NCI-H82 treated with DMSO at 0.1 percent for 48 hours (cell line): ENCODE data around the gene C1orf174.
"Not testable (repeated sequence)": the region's sequence is repeated elsewhere in the genome, so short reads cannot be mapped to it uniquely, and the experiment has no call there.

Experiments used
- DNase-seq: peaks from one replicate; lab custom pipeline; 2025; ENCODE audit not compliant: unreplicated experiment; lab: John Stamatoyannopoulos, UW

The C1orf174 gene

GRCh38 chr1:3926956-3927355, 26.9 kb upstream of the C1orf174 start:
- DNase-seq: no peak

DNA sequence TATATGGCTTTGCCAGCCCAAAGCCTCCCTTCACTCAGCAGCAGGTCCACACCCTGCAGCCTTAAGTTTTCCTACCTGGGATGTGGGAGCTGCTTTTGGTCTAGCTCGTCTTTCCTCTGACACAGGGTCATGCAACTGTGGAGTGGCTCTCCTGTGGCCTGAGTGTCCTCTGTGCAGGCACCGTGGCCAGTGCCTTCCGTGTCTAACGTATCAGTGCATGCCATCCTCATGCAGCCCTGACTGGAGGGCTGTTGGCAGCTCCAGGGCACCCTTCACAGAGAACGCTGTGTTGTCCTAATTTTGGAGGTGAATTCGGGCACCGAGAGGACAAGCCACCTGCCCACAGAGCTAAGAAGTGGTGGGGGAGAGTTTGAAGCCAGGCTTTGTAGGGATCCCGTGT, 25.7 kb upstream of the C1orf174 start:
- DNase-seq: no peak

DNA sequence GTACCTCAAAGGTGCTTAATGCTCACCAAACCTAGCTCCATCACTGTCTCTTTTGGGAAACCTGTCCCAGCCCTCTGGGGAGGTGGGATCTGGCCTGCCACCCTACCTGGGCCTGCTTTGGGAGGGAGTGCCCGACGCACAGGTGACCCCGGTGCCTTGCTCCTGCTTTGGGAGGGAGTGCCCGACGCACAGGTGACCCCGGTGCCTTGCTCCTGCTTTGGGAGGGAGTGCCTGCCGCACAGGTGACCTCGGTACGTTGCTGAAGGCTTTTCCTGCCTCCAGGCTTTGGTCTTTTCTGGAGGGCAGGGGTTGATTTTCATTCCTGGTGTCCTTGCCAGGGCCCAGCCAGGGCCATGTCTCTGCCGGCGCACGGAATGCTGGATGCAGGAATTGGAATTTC, 25.2 kb upstream of the C1orf174 start:
- DNase-seq: no peak

DNA sequence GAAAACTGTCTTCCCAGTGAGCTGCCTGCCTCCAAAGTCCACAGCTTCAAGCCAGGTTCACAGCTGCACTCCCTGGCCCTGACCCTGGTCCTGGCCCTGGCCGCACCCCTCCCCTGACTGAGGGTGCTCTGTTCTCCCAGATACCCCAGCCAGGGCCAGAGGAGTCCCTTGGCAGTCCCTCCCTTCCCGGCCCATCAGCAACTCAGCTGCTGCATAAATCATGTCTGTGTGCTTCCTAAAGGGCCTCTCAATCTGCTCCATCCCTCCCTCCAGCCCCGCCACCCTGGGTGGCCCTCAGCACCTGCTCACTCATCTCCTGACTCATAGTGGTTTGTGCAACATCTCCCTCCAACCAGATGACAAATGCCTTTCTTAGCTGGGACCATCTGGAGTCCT, 24.8 kb upstream of the C1orf174 start:
- DNase-seq: peak; percentile 58

DNA sequence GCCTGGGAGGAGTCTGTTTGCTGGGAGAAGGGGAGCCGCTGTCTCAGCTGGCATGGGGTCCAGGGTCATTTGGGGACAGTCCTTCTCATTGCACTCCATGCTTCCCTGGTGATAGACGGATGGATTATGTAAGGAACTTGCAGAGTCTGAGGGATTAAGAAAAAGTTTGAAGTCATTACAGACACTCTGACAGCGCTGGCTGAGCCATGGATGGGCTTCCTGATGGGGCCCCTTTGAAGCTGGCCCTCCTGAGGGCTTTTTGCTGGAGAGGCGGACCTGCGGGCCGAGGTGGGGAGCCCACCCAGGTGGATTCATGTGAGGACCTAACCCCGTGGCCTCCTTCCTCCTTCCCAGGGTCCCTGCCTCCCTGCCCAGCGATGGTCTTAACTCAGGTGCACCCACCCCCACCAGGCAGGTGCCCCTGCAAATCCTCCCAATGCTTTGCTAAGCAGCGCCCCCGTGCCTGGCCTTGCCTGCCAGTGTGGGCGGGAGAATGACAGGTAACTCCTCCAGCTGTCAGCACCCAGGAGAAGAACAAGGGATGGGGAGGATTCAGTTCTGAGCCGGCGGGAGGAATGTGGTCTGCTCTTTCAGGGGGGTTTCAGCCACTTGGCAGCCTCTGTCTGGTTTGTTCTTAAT, 24.2 kb upstream of the C1orf174 start:
- DNase-seq: no peak

GRCh38 chr1:3923378-3924185, 23.5 kb upstream of the C1orf174 start:
- DNase-seq: peak; percentile 68

DNA sequence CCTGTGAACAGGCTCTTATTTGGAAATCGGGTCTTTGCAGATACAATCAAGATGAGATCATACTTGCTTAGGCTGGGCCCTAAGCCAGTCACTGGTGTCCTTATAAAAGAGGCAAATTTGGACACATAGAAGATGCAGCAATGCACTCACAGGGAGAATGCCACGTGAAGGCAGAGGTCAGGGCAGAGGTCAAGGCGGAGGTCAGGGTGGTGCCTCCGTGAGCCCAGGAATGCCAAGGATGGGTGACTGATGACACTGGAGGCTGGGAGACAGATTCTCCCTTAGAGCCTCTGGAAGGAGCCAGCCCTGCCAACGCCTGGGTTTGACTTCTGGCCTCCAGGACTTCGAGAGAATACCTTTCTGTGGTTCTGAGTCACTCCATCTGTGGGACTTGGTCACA, 22.8 kb upstream of the C1orf174 start:
- no peak for DNase-seq

- no peak for DNase-seq
These were observed 22.2 kb upstream of the C1orf174 start for GRCh38 chr1:3922201-3922725.

GRCh38 chr1:3921765-3922164, 21.7 kb upstream of the C1orf174 start:
- DNase-seq: no peak

DNA sequence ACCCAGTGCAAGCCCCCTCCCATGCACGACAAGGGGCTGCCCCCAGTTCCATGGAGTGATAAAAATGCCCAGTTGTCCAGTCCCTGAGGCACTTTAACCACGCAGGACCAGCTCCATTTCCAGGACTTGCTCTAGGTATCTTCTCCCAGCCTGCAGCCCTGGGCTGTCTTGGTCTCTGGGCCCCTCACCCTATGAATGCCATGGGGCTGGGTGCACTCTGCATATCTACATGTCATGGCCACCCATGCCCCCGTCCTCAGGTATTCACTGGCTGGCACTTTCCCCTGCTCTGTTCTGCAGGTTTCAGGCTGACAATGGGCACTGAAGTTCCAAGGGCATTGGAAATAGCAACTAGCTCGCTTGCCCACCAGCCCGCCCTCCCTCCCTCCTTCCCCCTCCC, 19.6 kb upstream of the C1orf174 start:
- no peak for DNase-seq

DNA sequence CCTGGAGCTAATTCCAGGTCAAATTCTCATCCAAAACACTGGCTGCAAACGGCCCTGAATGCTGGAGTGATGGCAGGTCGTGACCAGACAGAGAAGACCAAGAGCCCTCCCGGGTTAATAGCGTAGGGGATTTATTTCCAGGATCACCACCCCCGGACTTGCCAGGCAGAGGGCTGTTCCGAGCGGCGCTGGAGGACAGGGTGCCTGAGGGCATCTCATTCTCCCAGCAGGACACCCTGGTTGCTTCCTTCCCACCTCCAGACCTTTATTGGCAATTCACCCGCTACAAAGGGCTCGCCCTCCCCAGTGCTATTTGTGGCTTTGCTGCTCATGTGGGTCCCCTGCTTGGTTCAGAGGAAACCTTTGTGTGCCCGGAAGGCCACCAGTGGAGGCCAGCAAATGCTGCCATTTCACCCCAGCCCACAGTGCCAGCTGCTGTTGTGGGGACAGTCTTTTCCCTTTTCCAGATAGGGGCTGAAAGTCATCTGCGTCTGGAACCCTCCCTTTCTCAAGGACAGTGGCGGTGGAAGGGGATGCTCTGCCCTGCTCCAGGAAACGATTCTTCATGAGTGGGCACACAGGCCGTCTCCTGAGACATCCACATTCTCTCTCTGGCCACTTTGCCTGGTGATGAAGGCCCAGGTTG, 19.0 kb upstream of the C1orf174 start:
- DNase-seq: no peak

DNA sequence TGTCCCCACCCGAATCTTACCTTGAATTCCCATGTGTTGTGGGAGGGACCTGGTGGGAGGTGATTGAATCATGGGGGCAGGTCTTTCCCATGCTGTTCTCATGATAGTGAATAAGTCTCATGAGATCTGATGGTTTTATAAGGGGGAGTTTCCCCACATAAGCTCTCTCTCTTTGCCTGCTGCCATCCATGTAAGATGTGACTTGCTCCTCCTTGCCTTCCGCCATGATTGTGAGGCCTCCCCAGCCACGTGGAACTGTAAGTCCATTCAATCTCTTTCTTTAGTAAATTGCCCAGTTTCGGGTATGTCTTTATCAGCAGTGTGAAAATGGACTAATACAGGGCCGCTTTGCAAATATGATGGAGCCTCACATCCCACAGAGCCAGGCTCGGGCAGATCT, 18.3 kb upstream of the C1orf174 start:
- not testable (repeated sequence) for DNase-seq

DNA sequence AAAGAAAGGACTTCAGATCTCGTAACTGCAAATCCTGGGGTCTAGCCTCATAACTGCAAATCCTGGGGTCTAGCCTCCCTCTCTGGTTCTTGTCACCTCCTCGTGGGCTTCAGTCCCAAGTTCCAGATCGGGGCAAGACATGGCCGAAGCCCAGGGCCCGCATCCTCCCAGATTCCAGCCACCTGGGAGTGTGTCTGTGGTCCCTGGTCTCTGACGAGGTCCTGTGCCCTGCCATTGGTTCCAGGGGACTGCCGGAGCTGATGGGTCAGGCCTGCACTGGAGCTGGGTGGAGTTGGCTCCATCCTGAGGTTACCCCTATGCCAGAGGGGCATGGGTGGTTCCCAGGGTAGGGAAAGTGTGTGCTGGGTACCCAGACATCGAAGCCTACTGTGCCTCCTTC, 17.7 kb upstream of the C1orf174 start:
- DNase-seq: no peak

- no peak for DNase-seq
These were observed 15.6 kb upstream of the C1orf174 start for GRCh38 chr1:3915551-3916121.

DNA sequence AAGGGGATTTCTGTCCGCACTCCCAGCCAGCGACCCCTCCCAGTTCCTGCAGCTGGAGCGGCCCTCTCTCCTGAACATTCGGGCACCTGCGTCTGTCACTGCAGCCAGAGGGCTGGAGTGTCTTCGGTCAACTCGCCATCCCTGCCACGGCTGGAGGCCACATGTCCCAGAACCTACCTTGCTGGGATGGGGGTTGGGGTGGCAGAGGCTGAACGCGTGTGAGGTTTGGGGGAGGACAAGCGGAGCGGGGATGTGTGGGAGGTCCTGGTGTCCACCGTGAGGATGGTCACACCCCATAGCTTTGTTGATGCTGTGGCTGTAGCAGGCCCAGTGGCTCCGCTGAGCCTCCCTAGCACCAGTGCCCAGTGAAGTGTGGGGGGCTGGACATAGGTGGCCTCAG, 14.8 kb upstream of the C1orf174 start:
- DNase-seq: no peak

GRCh38 chr1:3914331-3914851, 14.3 kb upstream of the C1orf174 start:
- DNase-seq: no peak

DNA sequence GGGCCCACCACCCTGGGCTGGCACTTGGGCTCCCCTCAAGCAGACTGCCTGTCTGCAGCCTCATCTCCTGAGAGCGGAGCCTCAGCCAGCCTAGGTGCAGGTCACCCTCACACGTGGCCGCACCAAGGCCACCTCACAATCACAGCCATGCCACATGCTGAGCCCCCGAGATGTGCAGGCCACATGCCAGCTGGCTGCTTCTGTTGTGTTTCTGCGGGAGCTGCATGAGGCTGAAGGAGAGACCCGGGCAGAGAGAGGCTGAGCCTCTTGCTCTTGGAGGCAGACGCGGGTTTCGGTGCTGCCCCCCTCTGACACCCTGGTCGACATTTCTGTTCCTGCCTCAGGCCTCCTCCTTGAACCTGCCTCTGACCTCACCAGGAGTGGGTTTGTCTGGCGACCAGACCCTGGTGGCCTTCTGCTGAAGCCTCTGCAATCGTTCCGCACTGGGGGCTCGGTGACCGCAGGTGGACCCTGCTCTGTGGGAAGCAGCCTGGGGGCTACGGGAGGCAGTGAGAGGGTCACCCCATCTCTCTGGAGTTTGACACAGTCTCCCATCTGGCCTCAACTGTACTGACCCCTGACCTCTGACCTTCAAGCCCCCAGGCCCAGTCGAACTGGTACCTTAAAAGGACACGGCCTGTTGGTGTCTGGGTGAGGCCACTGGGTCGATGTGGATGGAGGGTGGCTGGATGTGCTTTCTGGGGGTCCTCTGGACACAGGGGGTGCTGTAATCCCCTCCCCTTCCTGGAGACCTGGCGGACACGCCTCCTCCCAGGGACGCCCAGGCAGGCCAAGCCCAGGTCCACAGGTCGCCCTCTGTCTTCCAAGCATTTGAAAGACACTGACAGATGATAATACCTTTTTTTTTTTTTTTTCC, 13.0 kb upstream of the C1orf174 start:
- no peak for DNase-seq

GRCh38 chr1:3911981-3912808, 12.1 kb upstream of the C1orf174 start:
- no peak for DNase-seq
